ENCODE measurements around the gene WDR37. TPM values are rescaled to one million over a fixed set of nuclear protein-coding genes. Genes with fewer than 3 reads are reported as not detected.
A peak's percentile ranks its signal among the peaks of the same experiment; 100 is the strongest.

The WDR37 gene
- total RNA-seq, 1 donor from 2014 or later = 10.9 TPM

- Mint-ChIP-seq H3K9me3 (ENCODE audit: low read depth) (no peaks in the 10 kb centered on the region), H3K4me1 (ENCODE audit: low read depth) (peaks cover 24% of the 10 kb centered on the region), H3K36me3 (ENCODE audit: low read depth) (peaks cover 36% of the 10 kb centered on the region), H3K27ac (ENCODE audit: unreplicated experiment) (peak overlapping the region; percentile 82), H3K4me3 (ENCODE audit: unreplicated experiment) (no peak overlapping the region), H3K27me3 (ENCODE audit: low read depth) (no peaks in the 10 kb centered on the region)
- peak; percentile 88 for TF ChIP-seq CTCF (IDR thresholded peaks at IDR 0.05)
- DNase-seq (ENCODE audit: low spot score) = no peak
Measured at GRCh38 chr10:1109795-1110673, 53.8 kb downstream of the WDR37 start.

DNA sequence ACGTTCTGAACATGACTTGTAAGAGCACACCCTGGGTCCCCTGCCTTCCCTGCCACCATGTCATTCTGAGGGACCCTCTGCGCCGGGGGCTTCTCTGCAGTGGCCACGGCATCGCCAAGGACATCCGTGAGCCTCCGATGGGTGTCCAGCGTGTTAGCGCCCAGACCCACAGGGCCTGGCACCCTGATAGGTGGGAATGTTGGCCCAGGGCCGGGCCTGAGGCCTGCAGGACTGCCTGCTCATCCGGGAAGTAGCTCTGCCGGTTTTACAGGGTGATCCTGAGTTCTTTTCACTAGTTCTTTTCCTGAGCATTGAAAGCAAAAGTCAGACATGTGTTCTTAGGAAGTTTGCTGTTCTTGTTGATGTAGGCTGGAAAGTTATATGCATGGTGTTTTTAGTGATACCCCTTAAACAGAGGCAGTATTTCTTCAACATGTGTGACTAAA lies 54.5 kb downstream of the WDR37 start:
- Mint-ChIP-seq H3K36me3 (ENCODE audit: low read depth) (peaks cover 33% of the 10 kb centered on the region), H3K27ac (ENCODE audit: unreplicated experiment) (peak overlapping the region; percentile 82), H3K4me1 (ENCODE audit: low read depth) (peaks cover 24% of the 10 kb centered on the region), H3K9me3 (ENCODE audit: low read depth) (no peaks in the 10 kb centered on the region), H3K27me3 (ENCODE audit: low read depth) (no peaks in the 10 kb centered on the region), H3K4me3 (ENCODE audit: unreplicated experiment) (no peak overlapping the region)
- DNase-seq (ENCODE audit: low spot score) = no peak
- no peak for TF ChIP-seq CTCF (IDR thresholded peaks at IDR 0.05)

DNA sequence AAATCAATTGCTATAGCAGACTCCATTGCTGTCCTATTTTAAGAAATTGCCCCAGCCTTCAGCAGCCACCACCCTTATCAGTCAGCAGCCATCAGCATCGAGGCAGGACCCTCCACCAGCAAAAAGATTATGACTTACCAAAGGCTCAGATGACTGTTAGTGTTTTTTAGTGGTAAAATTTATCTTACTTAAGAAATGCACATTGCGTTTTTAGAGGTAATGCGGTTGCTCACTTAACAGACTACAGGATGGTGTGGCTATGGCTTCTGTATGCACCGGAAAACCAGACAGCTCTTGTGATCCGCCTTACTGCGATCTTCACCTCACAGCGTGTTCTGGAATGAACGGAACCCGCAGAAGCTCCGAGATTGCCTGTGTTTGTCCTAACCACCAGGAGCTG lies 58.1 kb downstream of the WDR37 start:
- no peak for TF ChIP-seq CTCF (IDR thresholded peaks at IDR 0.05)
- Mint-ChIP-seq H3K27ac (ENCODE audit: unreplicated experiment) (no peak overlapping the region), H3K36me3 (ENCODE audit: low read depth) (peaks cover 33% of the 10 kb centered on the region), H3K9me3 (ENCODE audit: low read depth) (no peaks in the 10 kb centered on the region), H3K27me3 (ENCODE audit: low read depth) (no peaks in the 10 kb centered on the region), H3K4me3 (ENCODE audit: unreplicated experiment) (no peak overlapping the region), H3K4me1 (ENCODE audit: low read depth) (peaks cover 24% of the 10 kb centered on the region)
- DNase-seq (ENCODE audit: low spot score) = no peak

DNA sequence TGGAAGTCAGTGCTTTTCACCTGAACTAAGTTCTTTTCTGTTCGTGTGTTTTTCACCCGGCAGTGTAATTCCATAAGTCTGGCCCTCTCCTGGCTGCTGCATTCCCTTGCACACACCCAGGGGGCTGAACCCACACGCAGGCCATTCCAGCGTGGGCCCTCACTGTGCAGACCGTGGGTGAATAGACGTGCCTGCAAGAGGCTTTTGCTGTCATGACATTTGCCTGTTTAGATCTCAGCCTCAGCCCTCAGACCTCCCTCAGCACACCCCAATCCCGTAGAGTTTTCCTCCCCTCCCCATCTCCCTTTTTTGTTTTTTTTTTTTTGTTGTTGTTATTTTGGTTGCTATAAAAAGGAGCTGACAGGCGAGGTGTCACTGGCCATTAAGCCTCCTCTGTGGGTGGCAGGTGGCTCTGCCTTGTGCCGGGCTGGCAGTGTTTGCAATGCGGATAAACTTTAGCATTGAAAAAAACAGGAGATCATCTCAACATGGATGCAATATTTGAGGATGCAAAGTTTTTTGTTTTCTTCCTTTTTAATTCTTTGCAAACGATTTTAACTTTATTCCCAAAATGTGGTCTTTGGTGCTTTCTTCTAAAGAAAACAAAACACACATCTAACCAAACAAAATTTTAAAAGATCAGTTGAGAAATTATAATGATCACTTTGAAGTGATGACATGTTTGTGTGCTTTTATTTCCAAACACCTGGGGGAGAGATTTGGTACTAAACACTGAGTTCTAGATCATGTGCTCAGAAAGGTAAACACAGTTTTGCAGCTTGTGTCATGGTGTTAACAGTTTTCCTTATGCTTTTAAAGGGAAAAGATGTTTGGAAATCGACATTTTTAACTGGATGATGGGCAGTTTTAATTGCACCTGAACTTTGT lies 58.8 kb downstream of the WDR37 start:
- H3K9me3 Mint-ChIP-seq (ENCODE audit: low read depth) = no peaks in the 10 kb centered on the region
- no peaks in the 10 kb centered on the region for H3K27me3 Mint-ChIP-seq (ENCODE audit: low read depth)
- peaks cover 35% of the 10 kb centered on the region for H3K36me3 Mint-ChIP-seq (ENCODE audit: low read depth)

More for the DNA sequence above, 58.8 kb downstream of the WDR37 start:
- no peak for DNase-seq (ENCODE audit: low spot score)
- no peak overlapping the region for H3K27ac Mint-ChIP-seq (ENCODE audit: unreplicated experiment)
- no peak for TF ChIP-seq CTCF (IDR thresholded peaks at IDR 0.05)
- H3K4me3 Mint-ChIP-seq (ENCODE audit: unreplicated experiment) = no peak overlapping the region
- peaks cover 20% of the 10 kb centered on the region for H3K4me1 Mint-ChIP-seq (ENCODE audit: low read depth)
